ENCODE measurements around the gene GPC3. TPM values are rescaled to one million over a fixed set of nuclear protein-coding genes. Genes with fewer than 3 reads are reported as not detected.

The GPC3 gene
- total RNA-seq, 4 donors from 2014 or later, result 0.82 to 4.9 (median 1.8) TPM

DNA sequence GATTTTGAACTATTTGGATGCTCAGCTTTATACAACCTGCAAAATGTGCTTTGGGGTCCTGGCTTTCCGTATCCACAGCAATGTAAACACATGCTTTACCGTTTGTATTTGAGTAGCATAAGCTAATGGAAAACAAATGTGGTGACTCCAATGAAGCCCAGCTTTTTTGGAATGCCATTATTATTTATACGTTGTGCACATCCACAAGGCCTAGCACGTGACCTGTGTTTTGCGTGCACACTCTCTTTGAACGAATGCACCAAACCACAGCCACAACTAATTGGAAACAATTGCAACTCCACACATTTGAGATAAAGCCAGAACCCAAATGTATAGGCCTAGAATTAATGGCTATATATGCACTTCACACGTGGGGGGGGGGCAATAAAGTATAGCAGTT is 380.6 kb downstream of the GPC3 start:
- DNase-seq, result no peak
- H3K36me3 ChIP-seq, result no peaks in the 10 kb centered on the region
- no peak for TF ChIP-seq POLR2AphosphoS5 (IDR thresholded peaks at IDR 0.05)
- TF ChIP-seq EP300 (IDR thresholded peaks at IDR 0.05; ENCODE audit: low read depth), result no peak
- no peak for TF ChIP-seq POLR2A (IDR thresholded peaks at IDR 0.05)
- TF ChIP-seq, protein P1, sequence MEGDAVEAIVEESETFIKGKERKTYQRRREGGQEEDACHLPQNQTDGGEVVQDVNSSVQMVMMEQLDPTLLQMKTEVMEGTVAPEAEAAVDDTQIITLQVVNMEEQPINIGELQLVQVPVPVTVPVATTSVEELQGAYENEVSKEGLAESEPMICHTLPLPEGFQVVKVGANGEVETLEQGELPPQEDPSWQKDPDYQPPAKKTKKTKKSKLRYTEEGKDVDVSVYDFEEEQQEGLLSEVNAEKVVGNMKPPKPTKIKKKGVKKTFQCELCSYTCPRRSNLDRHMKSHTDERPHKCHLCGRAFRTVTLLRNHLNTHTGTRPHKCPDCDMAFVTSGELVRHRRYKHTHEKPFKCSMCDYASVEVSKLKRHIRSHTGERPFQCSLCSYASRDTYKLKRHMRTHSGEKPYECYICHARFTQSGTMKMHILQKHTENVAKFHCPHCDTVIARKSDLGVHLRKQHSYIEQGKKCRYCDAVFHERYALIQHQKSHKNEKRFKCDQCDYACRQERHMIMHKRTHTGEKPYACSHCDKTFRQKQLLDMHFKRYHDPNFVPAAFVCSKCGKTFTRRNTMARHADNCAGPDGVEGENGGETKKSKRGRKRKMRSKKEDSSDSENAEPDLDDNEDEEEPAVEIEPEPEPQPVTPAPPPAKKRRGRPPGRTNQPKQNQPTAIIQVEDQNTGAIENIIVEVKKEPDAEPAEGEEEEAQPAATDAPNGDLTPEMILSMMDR (IDR thresholded peaks at IDR 0.05), result no peak
- H3K27ac ChIP-seq, result no peak overlapping the region
- in situ Hi-C loops (cut with MboI; ENCODE audit: low pct_ligation_motif_present in 1 of 4, low pct_unique_long_range_greater_than_20kb in 1 of 4, low sequenced_read_pairs in 3 of 4) (no loop called here), intact Hi-C loops (cut with DNase I; ENCODE audit: low total_unique reads) (no loop called here)
- H3K4me1 ChIP-seq, result no peaks in the 10 kb centered on the region
- no peaks in the 10 kb centered on the region for H3K27me3 ChIP-seq
- WGBS, 2 donors (ENCODE audit: low coverage in 1 of 2), result 71 to 85% methylated on average over 3 to 7 of the region's 7 CpGs
- H3K4me3 ChIP-seq, result no peak overlapping the region
- no peaks in the 10 kb centered on the region for H3K9me3 ChIP-seq

DNA sequence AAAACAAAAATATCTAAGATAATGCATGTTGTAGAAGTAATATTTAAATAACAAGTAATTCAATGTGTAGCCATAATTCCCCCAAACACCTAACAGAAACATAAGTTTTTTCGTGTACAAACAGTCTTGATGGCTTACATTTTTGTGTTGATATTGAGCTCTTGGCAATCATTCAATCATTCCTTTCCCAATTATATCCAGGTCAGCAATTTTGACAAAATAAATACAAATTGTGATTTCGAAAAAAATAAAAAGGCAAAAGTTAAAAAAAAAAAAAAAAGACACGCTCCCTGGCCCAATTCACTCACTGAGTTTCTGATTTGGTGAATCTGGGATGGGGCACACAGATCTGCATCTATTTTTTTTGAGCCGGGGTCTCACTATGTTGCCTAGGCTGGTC is 382.5 kb downstream of the GPC3 start:
- no peak for DNase-seq
- WGBS, 2 donors (ENCODE audit: low coverage in 1 of 2), result 82 to 85% methylated on average over 3 to 4 of the region's 4 CpGs

DNA sequence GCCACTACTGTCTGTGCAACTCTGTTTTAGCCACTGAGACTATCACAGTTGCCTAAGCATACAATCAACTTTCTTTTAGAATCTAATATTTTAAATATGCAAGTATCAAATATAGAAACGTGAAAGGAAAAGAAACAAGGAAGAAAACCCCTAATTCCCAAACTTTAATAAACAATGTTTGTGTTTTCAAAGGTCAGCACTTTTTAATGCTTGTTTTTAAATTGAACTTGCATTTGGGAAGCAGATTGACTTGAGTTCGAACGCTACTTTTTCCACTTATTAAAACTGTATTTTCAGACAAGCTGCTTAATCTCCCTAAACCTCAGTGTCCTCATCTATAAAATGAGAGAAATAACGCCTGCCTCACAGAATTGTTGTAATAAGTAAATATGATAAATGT is 384.3 kb downstream of the GPC3 start:
- 66 to 100% methylated on average over 1 to 4 of the region's 4 CpGs for WGBS, 2 donors (ENCODE audit: low coverage in 1 of 2)
- in situ Hi-C loops (cut with MboI; ENCODE audit: low pct_ligation_motif_present in 1 of 4, low pct_unique_long_range_greater_than_20kb in 1 of 4, low sequenced_read_pairs in 3 of 4) (no loop called here), intact Hi-C loops (cut with DNase I; ENCODE audit: low total_unique reads) (no loop called here)
- Histone ChIP-seq H3K36me3 (no peaks in the 10 kb centered on the region), H3K9me3 (no peaks in the 10 kb centered on the region), H3K4me3 (no peak overlapping the region), H3K4me1 (peaks cover 0 to 3% (median 0%) of the 10 kb centered on the region in 4 donors), H3K27ac (no peak overlapping the region), H3K27me3 (no peaks in the 10 kb centered on the region)
- no peak for TF ChIP-seq POLR2AphosphoS5 (IDR thresholded peaks at IDR 0.05)
- no peak for TF ChIP-seq EP300 (IDR thresholded peaks at IDR 0.05; ENCODE audit: low read depth)
- TF ChIP-seq, protein P1 (IDR thresholded peaks at IDR 0.05), result no peak
- no peak for TF ChIP-seq POLR2A (IDR thresholded peaks at IDR 0.05)
- no peak for DNase-seq

More for the DNA sequence above, 382.5 kb downstream of the GPC3 start:
- Histone ChIP-seq H3K36me3 (no peaks in the 10 kb centered on the region), H3K4me3 (no peak overlapping the region), H3K27ac (no peak overlapping the region), H3K27me3 (no peaks in the 10 kb centered on the region), H3K4me1 (peaks cover 0 to 3% (median 0%) of the 10 kb centered on the region in 4 donors), H3K9me3 (no peaks in the 10 kb centered on the region)
- TF ChIP-seq POLR2A (IDR thresholded peaks at IDR 0.05) (no peak), POLR2AphosphoS5 (IDR thresholded peaks at IDR 0.05) (no peak), EP300 (IDR thresholded peaks at IDR 0.05; ENCODE audit: low read depth) (no peak)
- TF ChIP-seq, protein P1 (IDR thresholded peaks at IDR 0.05), result no peak
- in situ Hi-C loops (cut with MboI; ENCODE audit: low pct_ligation_motif_present in 1 of 4, low pct_unique_long_range_greater_than_20kb in 1 of 4, low sequenced_read_pairs in 3 of 4), result no loop called here
- intact Hi-C loops (cut with DNase I; ENCODE audit: low total_unique reads), result no loop called here

DNA sequence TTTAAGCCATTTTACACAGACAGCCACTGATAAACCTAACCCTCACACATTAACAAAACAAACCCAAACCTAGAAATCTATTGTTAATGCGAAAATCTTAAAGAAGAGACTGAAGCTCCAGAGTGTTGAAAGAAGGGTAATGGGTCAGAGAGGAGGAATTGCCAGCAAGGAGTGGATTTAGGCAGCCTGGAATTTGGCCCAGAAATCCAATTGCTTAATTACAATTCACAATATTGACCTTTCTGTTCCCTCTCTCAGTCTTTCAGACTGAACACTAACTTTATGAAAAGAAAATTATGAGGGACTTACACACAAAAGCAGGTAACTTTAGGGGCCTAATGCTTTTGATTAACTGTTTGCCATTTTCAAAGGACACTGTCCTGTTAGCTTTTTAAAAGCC is 384.9 kb downstream of the GPC3 start:
- Histone ChIP-seq H3K27ac (no peak overlapping the region), H3K36me3 (no peaks in the 10 kb centered on the region), H3K4me1 (peaks cover 0 to 3% (median 0%) of the 10 kb centered on the region in 4 donors), H3K4me3 (no peak overlapping the region), H3K27me3 (no peaks in the 10 kb centered on the region), H3K9me3 (no peaks in the 10 kb centered on the region)
- TF ChIP-seq, protein P1 (IDR thresholded peaks at IDR 0.05), result no peak
- no peak for TF ChIP-seq EP300 (IDR thresholded peaks at IDR 0.05; ENCODE audit: low read depth)
- no peak for TF ChIP-seq POLR2AphosphoS5 (IDR thresholded peaks at IDR 0.05)
- TF ChIP-seq POLR2A (IDR thresholded peaks at IDR 0.05), result no peak
- in situ Hi-C loops (cut with MboI; ENCODE audit: low pct_ligation_motif_present in 1 of 4, low pct_unique_long_range_greater_than_20kb in 1 of 4, low sequenced_read_pairs in 3 of 4) (no loop called here), intact Hi-C loops (cut with DNase I; ENCODE audit: low total_unique reads) (no loop called here)
- WGBS, 2 donors (ENCODE audit: low coverage in 1 of 2), result 83% methylated on average over 1 of the region's 1 CpG; no CpG with 5 or more reads in 1 of the 2 donors
- DNase-seq, result no peak
